ENCODE data around the gene GRID2.

GRCh38 chr4:93814722-93815121, 1511.0 kb downstream of the GRID2 start:
- TF ChIP-seq, protein P1, sequence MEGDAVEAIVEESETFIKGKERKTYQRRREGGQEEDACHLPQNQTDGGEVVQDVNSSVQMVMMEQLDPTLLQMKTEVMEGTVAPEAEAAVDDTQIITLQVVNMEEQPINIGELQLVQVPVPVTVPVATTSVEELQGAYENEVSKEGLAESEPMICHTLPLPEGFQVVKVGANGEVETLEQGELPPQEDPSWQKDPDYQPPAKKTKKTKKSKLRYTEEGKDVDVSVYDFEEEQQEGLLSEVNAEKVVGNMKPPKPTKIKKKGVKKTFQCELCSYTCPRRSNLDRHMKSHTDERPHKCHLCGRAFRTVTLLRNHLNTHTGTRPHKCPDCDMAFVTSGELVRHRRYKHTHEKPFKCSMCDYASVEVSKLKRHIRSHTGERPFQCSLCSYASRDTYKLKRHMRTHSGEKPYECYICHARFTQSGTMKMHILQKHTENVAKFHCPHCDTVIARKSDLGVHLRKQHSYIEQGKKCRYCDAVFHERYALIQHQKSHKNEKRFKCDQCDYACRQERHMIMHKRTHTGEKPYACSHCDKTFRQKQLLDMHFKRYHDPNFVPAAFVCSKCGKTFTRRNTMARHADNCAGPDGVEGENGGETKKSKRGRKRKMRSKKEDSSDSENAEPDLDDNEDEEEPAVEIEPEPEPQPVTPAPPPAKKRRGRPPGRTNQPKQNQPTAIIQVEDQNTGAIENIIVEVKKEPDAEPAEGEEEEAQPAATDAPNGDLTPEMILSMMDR (IDR thresholded peaks at IDR 0.05): no peak
- no peak for TF ChIP-seq POLR2A (IDR thresholded peaks at IDR 0.05)

All from upper lobe of left lung (tissue), 4 donors.